ENCODE measurements around the gene INVS. TPM values are rescaled to one million over a fixed set of nuclear protein-coding genes. Genes with fewer than 3 reads are reported as not detected.

Gene INVS
- total and polyA plus RNA-seq, 11 donors, result 2.5 to 10.4 (median 7.4) TPM

GRCh38 chr9:100298378-100298777 is 199.3 kb downstream of the INVS start:
- H3K36me3 ChIP-seq, result peaks cover 0 to 100% (median 79%) of the 10 kb centered on the region in 9 donors
- H3K9me3 ChIP-seq, result no peaks in the 10 kb centered on the region
- H3K27ac ChIP-seq, result no peak overlapping the region
- TF ChIP-seq CTCF (IDR thresholded peaks at IDR 0.05) (no peak), POLR2A (IDR thresholded peaks at IDR 0.05) (no peak)
- peaks cover 0 to 4% (median 0%) of the 10 kb centered on the region in 12 donors for H3K4me1 ChIP-seq
- ATAC-seq (no peak), DNase-seq (no peak)
- no peaks in the 10 kb centered on the region for H3K27me3 ChIP-seq
- intact Hi-C loops (cut with DNase I), result no loop called here
- 69 to 85% (median 83%) methylated on average over 3 of the region's 3 CpGs for WGBS, 4 donors
- no peak overlapping the region for H3K4me3 ChIP-seq

- intact Hi-C loops (cut with DNase I), result no loop called here
Measured at GRCh38 chr9:100303747-100304146, 204.7 kb downstream of the INVS start.

GRCh38 chr9:100306283-100306682 is 207.2 kb downstream of the INVS start:
- peaks cover 0 to 6% (median 0%) of the 10 kb centered on the region in 12 donors for H3K4me1 ChIP-seq
- 86 to 96% (median 91%) methylated on average over 1 of the region's 1 CpG for WGBS, 4 donors
- DNase-seq (no peak), ATAC-seq (no peak)
- no peaks in the 10 kb centered on the region for H3K9me3 ChIP-seq
- no peaks in the 10 kb centered on the region for H3K27me3 ChIP-seq
- H3K36me3 ChIP-seq, result peaks cover 0 to 75% (median 60%) of the 10 kb centered on the region in 9 donors
- TF ChIP-seq POLR2A (IDR thresholded peaks at IDR 0.05) (no peak), CTCF (IDR thresholded peaks at IDR 0.05) (no peak)
- H3K27ac ChIP-seq, result no peak overlapping the region
- intact Hi-C loops (cut with DNase I), result no loop called here
- no peak overlapping the region for H3K4me3 ChIP-seq

More at GRCh38 chr9:100303747-100304146, 204.7 kb downstream of the INVS start:
- TF ChIP-seq CTCF (IDR thresholded peaks at IDR 0.05) (no peak), POLR2A (IDR thresholded peaks at IDR 0.05) (no peak)
- H3K4me3 ChIP-seq, result no peak overlapping the region
- H3K4me1 ChIP-seq, result peaks cover 0 to 4% (median 0%) of the 10 kb centered on the region in 12 donors
- DNase-seq (no peak), ATAC-seq (no peak)
- H3K9me3 ChIP-seq, result no peaks in the 10 kb centered on the region
- H3K27me3 ChIP-seq, result no peaks in the 10 kb centered on the region
- 95 to 98% (median 96%) methylated on average over 3 of the region's 3 CpGs for WGBS, 4 donors
- peaks cover 0 to 75% (median 71%) of the 10 kb centered on the region in 9 donors for H3K36me3 ChIP-seq
- H3K27ac ChIP-seq, result no peak overlapping the region

GRCh38 chr9:100307080-100307479 is 208.0 kb downstream of the INVS start:
- WGBS, 4 donors, result 87 to 93% (median 89%) methylated on average over 2 of the region's 2 CpGs
- Histone ChIP-seq H3K27me3 (no peaks in the 10 kb centered on the region), H3K4me3 (no peak overlapping the region), H3K4me1 (peaks cover 0 to 6% (median 0%) of the 10 kb centered on the region in 12 donors), H3K27ac (no peak overlapping the region), H3K9me3 (no peaks in the 10 kb centered on the region), H3K36me3 (peaks cover 0 to 75% (median 52%) of the 10 kb centered on the region in 9 donors)
- ATAC-seq, result no peak
- TF ChIP-seq POLR2A (IDR thresholded peaks at IDR 0.05), result no peak
- no peak for DNase-seq
- intact Hi-C loops (cut with DNase I), result no loop called here

- no peak overlapping the region for H3K27ac ChIP-seq
- DNase-seq, result no peak
Measured at GRCh38 chr9:100308965-100309564, 210.0 kb downstream of the INVS start.

More at GRCh38 chr9:100308965-100309564, 210.0 kb downstream of the INVS start:
- Histone ChIP-seq H3K9me3 (no peaks in the 10 kb centered on the region), H3K27me3 (no peaks in the 10 kb centered on the region), H3K4me3 (no peak overlapping the region), H3K4me1 (peaks cover 0 to 6% (median 0%) of the 10 kb centered on the region in 12 donors), H3K36me3 (peaks cover 0 to 64% (median 35%) of the 10 kb centered on the region in 9 donors)
- ATAC-seq, result no peak
- intact Hi-C loops (cut with DNase I), result no loop called here
- 81 to 97% (median 93%) methylated on average over 1 of the region's 1 CpG for WGBS, 4 donors
- TF ChIP-seq CTCF (IDR thresholded peaks at IDR 0.05), result no peak
- TF ChIP-seq POLR2A (IDR thresholded peaks at IDR 0.05), result no peak

All from heart left ventricle (tissue), 16 donors.